Endothelial cell of umbilical vein (primary cell): ENCODE measurements around the gene GIMAP1.

Source experiments
- POLR2A ChIP-seq: IDR thresholded peaks from 2 replicates; pipeline ENCODE4 v1.6.1; 2012; ENCODE audit warnings: low read depth, mild to moderate bottlenecking, control low read depth, low read length
- TF ChIP-seq, protein P1 (sequence below), 2 donors: IDR thresholded peaks; 1 replicate in 1 of 2; 2 replicates in 1 of 2; pipeline ENCODE4 v1.5.1; 2011; ENCODE audit warnings: low read length in 2 of 2, mild to moderate bottlenecking in 2 of 2, moderate library complexity in 2 of 2, control low read depth in 1 of 2, inconsistent platforms in 1 of 2, low read depth in 1 of 2; ENCODE audit not compliant: insufficient read depth in 1 of 2; ENCODE audit errors: extremely low read depth in 1 of 2

DNA sequence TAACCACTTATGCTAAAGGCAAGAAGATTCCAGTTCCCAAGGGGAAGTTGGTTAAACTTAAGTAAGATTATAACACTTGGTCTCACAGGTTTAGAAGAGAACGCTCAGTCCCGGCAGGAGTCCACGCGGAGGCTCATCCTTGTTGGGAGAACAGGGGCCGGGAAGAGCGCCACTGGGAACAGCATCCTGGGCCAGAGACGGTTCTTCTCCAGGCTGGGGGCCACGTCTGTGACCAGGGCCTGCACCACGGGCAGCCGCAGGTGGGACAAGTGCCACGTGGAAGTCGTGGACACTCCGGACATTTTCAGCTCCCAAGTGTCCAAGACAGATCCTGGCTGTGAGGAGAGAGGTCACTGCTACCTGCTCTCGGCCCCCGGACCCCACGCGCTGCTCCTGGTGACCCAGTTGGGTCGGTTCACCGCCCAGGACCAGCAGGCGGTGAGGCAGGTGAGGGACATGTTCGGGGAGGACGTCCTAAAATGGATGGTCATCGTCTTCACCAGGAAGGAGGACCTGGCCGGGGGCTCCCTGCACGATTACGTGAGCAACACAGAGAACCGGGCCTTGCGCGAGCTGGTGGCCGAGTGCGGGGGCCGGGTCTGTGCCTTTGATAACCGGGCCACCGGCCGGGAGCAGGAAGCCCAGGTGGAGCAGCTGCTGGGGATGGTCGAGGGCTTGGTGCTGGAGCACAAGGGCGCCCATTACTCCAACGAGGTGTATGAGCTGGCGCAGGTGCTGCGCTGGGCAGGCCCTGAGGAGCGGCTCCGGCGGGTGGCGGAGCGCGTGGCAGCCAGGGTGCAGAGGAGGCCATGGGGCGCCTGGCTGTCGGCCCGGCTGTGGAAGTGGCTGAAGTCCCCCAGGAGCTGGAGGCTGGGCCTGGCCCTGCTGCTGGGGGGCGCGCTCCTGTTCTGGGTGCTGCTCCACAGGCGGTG lies 3.8 kb downstream of the GIMAP1 start:
- TF ChIP-seq POLR2A = no peak
- TF ChIP-seq, protein P1, sequence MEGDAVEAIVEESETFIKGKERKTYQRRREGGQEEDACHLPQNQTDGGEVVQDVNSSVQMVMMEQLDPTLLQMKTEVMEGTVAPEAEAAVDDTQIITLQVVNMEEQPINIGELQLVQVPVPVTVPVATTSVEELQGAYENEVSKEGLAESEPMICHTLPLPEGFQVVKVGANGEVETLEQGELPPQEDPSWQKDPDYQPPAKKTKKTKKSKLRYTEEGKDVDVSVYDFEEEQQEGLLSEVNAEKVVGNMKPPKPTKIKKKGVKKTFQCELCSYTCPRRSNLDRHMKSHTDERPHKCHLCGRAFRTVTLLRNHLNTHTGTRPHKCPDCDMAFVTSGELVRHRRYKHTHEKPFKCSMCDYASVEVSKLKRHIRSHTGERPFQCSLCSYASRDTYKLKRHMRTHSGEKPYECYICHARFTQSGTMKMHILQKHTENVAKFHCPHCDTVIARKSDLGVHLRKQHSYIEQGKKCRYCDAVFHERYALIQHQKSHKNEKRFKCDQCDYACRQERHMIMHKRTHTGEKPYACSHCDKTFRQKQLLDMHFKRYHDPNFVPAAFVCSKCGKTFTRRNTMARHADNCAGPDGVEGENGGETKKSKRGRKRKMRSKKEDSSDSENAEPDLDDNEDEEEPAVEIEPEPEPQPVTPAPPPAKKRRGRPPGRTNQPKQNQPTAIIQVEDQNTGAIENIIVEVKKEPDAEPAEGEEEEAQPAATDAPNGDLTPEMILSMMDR (IDR thresholded peaks at IDR 0.05; ENCODE audit: extremely low read depth in 1 of 2, insufficient read depth in 1 of 2, low read depth in 1 of 2, low read length in 2 of 2) = no peak
